22Rv1 (cell line): ENCODE measurements around the gene CD58.

Source experiments
- CTCF ChIP-seq: fragments of 450-650 bp; IDR thresholded peaks from 2 replicates; pipeline ENCODE4 v1.5.1; 2017; ENCODE audit warnings: mild to moderate bottlenecking
- ZFX ChIP-seq: fragments of 450-650 bp; IDR thresholded peaks from 2 replicates; pipeline ENCODE4 v1.6.1; 2017; ENCODE audit warnings: antibody characterized with exemption, borderline replicate concordance

GRCh38 chr1:116529199-116529631, 41.6 kb downstream of the CD58 start:
- no peak for TF ChIP-seq CTCF
- no peak for TF ChIP-seq ZFX
